ENCODE results near the gene FRRS1L.

The FRRS1L gene

GRCh38 chr9:109203761-109204360 is 36.8 kb upstream of the FRRS1L start:
- no peak for DNase-seq (ENCODE audit: extremely low read depth, low read depth)
- no peak for TF ChIP-seq CTCF (IDR thresholded peaks at IDR 0.05; ENCODE audit: low read depth, low read length, missing control alignments)
- H3K4me3 ChIP-seq (replicated peaks; ENCODE audit: low read depth, low read length), result no peak overlapping the region

GRCh38 chr9:109199676-109200075 is 32.6 kb upstream of the FRRS1L start:
- no peak overlapping the region for H3K4me3 ChIP-seq (replicated peaks; ENCODE audit: low read depth, low read length)
- DNase-seq (ENCODE audit: extremely low read depth, low read depth), result no peak
- no peak for TF ChIP-seq CTCF (IDR thresholded peaks at IDR 0.05; ENCODE audit: low read depth, low read length, missing control alignments)

GRCh38 chr9:109198736-109199382 is 31.8 kb upstream of the FRRS1L start:
- no peak for DNase-seq (ENCODE audit: extremely low read depth, low read depth)
- no peak overlapping the region for H3K4me3 ChIP-seq (replicated peaks; ENCODE audit: low read depth, low read length)
- TF ChIP-seq CTCF (IDR thresholded peaks at IDR 0.05; ENCODE audit: low read depth, low read length, missing control alignments), result peak; percentile 15

GRCh38 chr9:109193974-109194556 is 27.0 kb upstream of the FRRS1L start:
- no peak for DNase-seq (ENCODE audit: extremely low read depth, low read depth)
- no peak overlapping the region for H3K4me3 ChIP-seq (replicated peaks; ENCODE audit: low read depth, low read length)
- no peak for TF ChIP-seq CTCF (IDR thresholded peaks at IDR 0.05; ENCODE audit: low read depth, low read length, missing control alignments)

- H3K4me3 ChIP-seq (replicated peaks; ENCODE audit: low read depth, low read length), result no peak overlapping the region
- DNase-seq (ENCODE audit: extremely low read depth, low read depth), result no peak
- peak; percentile 24 for TF ChIP-seq CTCF (IDR thresholded peaks at IDR 0.05; ENCODE audit: low read depth, low read length, missing control alignments)
These were observed 25.8 kb upstream of the FRRS1L start for GRCh38 chr9:109192732-109193361.

GRCh38 chr9:109191746-109192145 is 24.7 kb upstream of the FRRS1L start:
- no peak overlapping the region for H3K4me3 ChIP-seq (replicated peaks; ENCODE audit: low read depth, low read length)
- no peak for TF ChIP-seq CTCF (IDR thresholded peaks at IDR 0.05; ENCODE audit: low read depth, low read length, missing control alignments)
- DNase-seq (ENCODE audit: extremely low read depth, low read depth), result no peak
